Nephron progenitor cell (in vitro differentiated cells): ENCODE measurements around the gene RNASEH2B.

ENCODE experiments used
- DNase-seq: peaks from one replicate; pipeline ENCODE4 v3.0.0; 2021
- H3K27ac Mint-ChIP-seq: 2 replicates; pipeline ENCODE4 v1.8.0; 2021; ENCODE audit warnings: mild to moderate bottlenecking, moderate library complexity, mixed read lengths
- H3K27me3 Mint-ChIP-seq: 2 replicates; pipeline ENCODE4 v1.8.0; 2021; ENCODE audit warnings: mild to moderate bottlenecking, low read depth, mixed read lengths; ENCODE audit not compliant: poor library complexity
- H3K36me3 Mint-ChIP-seq: 2 replicates; pipeline ENCODE4 v1.8.0; 2021; ENCODE audit warnings: low read depth, mixed read lengths
- H3K4me1 Mint-ChIP-seq: 2 replicates; pipeline ENCODE4 v1.8.0; 2021; ENCODE audit warnings: mixed read lengths
- H3K4me3 Mint-ChIP-seq: 2 replicates; pipeline ENCODE4 v1.8.0; 2021; ENCODE audit warnings: mild to moderate bottlenecking, moderate library complexity, mixed read lengths
- H3K9me3 Mint-ChIP-seq: 2 replicates; pipeline ENCODE4 v1.8.0; 2021; ENCODE audit warnings: mild to moderate bottlenecking, moderate library complexity, mixed read lengths
- TF ChIP-seq, protein P1 (sequence below): fragments of 200-600 bp; sonication (generic); IDR thresholded peaks from 2 replicates; pipeline ENCODE4 v1.5.0; 2021; ENCODE audit warnings: antibody characterized with exemption

RNASEH2B gene

DNA sequence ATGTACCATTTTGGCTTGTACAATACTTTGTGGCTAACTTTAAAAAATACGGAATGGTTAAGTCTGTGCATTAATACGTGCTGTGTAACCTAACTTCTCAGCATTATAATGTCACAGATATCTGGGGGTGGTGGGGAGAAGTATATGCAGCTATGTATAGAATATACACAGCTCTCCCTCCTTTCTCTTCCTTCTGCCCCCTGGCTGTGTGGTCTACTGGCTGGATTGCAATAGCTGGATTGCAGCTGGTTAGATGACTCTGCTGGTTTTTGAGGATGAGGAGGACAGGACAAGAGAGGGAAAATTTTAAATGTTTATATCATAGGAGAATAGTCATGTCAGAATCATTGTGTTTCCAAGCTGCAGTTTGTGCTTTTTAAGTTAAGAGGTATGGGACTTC is 9.7 kb downstream of the RNASEH2B start:
- TF ChIP-seq, protein P1, sequence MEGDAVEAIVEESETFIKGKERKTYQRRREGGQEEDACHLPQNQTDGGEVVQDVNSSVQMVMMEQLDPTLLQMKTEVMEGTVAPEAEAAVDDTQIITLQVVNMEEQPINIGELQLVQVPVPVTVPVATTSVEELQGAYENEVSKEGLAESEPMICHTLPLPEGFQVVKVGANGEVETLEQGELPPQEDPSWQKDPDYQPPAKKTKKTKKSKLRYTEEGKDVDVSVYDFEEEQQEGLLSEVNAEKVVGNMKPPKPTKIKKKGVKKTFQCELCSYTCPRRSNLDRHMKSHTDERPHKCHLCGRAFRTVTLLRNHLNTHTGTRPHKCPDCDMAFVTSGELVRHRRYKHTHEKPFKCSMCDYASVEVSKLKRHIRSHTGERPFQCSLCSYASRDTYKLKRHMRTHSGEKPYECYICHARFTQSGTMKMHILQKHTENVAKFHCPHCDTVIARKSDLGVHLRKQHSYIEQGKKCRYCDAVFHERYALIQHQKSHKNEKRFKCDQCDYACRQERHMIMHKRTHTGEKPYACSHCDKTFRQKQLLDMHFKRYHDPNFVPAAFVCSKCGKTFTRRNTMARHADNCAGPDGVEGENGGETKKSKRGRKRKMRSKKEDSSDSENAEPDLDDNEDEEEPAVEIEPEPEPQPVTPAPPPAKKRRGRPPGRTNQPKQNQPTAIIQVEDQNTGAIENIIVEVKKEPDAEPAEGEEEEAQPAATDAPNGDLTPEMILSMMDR, result no peak
- H3K27ac Mint-ChIP-seq, result no peak overlapping the region
- peaks cover 36% of the 10 kb centered on the region for H3K4me1 Mint-ChIP-seq
- peaks cover 52% of the 10 kb centered on the region for H3K9me3 Mint-ChIP-seq
- H3K27me3 Mint-ChIP-seq, result peaks cover 3% of the 10 kb centered on the region
- DNase-seq, result no peak
- no peak overlapping the region for H3K4me3 Mint-ChIP-seq
- H3K36me3 Mint-ChIP-seq, result peaks cover 46% of the 10 kb centered on the region

DNA sequence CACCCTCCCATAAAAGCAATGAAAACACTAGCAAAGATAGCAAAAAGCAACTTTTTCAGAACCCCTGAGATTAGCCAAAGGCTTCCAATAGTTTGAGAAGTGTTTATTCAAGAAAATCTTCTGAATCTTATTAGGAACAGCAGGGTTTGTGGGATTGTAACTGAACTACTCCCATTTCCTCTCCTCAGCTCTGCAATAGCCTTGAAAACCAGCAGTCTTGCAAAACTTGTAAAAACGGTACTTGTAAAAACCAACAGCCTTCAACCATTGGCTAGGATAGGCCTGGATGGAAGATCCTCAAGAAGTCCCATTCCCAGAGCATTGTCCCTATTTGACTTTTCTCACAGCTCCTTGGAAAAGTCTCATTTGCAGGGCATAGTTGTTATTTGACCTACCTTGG is 12.1 kb downstream of the RNASEH2B start:
- TF ChIP-seq, protein P1, result no peak
- H3K9me3 Mint-ChIP-seq, result peaks cover 73% of the 10 kb centered on the region

DNA sequence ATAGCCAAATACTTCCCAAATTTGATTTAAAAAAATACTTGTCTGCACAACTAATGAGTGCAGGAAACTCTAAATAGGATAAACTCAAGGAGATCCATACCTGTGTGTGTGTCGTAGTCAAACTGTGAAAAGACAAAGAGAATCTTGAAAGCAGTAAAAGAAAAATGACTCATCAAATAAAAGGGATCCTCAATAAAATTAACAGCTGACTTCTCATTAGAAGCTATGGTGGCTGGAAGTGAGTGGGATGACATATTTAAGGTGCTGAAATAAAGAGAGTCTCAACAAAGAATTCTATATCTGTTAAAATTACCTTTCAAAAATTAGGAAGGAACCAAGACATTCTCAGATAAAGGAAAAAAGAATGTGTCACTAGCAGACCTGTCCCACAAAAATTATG is 13.7 kb downstream of the RNASEH2B start:
- peaks cover 73% of the 10 kb centered on the region for H3K9me3 Mint-ChIP-seq
- H3K4me3 Mint-ChIP-seq, result no peak overlapping the region
- H3K27ac Mint-ChIP-seq, result no peak overlapping the region
- DNase-seq, result no peak
- TF ChIP-seq, protein P1, result no peak
- no peaks in the 10 kb centered on the region for H3K4me1 Mint-ChIP-seq
- H3K36me3 Mint-ChIP-seq, result peaks cover 67% of the 10 kb centered on the region
- H3K27me3 Mint-ChIP-seq, result peaks cover 6% of the 10 kb centered on the region

More for the DNA sequence above, 12.1 kb downstream of the RNASEH2B start:
- peaks cover 6% of the 10 kb centered on the region for H3K27me3 Mint-ChIP-seq
- peaks cover 67% of the 10 kb centered on the region for H3K36me3 Mint-ChIP-seq
- DNase-seq, result no peak
- H3K27ac Mint-ChIP-seq, result no peak overlapping the region
- no peak overlapping the region for H3K4me3 Mint-ChIP-seq
- H3K4me1 Mint-ChIP-seq, result peaks cover 11% of the 10 kb centered on the region

DNA sequence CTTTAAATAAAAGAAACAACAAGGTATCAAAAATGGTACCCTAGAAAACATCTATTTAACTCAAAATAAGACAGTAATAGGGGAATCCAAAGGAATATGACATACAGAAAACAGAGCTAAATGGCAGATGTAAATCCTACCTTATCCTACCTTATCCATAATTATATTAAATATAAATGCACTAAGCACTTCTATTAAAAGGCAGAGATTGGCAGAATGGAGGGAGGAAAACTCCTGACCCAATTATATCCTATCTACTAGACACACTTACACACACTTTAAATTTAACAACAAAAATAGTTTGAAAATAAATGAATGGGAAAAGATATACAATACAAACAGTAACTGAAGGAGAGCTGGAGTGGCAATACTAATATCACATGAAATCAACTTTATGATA is 14.4 kb downstream of the RNASEH2B start:
- no peak overlapping the region for H3K27ac Mint-ChIP-seq
- TF ChIP-seq, protein P1, result no peak
- H3K4me3 Mint-ChIP-seq, result no peak overlapping the region
- DNase-seq, result no peak
- peaks cover 67% of the 10 kb centered on the region for H3K9me3 Mint-ChIP-seq
- H3K27me3 Mint-ChIP-seq, result peaks cover 6% of the 10 kb centered on the region
- peaks cover 67% of the 10 kb centered on the region for H3K36me3 Mint-ChIP-seq
- no peaks in the 10 kb centered on the region for H3K4me1 Mint-ChIP-seq

DNA sequence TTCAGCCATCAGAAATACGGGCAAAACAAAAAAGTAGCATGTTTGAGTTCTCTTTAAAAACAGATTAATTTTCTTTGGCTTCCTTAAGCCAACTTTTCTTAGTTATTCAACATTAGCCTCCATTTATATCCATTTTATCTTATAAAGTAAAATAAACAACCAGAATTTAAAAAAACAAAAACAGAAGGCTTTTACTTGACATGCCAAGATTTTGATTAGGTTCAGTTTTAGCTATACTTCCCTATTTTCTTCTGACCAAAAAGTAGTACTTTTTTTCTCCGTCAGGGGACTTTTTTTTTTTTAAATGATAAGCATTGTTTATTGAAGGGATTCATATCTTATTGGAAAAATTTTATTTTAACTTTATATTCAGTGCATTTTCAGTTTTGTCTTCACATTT is 18.1 kb downstream of the RNASEH2B start:
- peaks cover 6% of the 10 kb centered on the region for H3K27me3 Mint-ChIP-seq
- no peaks in the 10 kb centered on the region for H3K4me1 Mint-ChIP-seq
- H3K9me3 Mint-ChIP-seq, result peaks cover 37% of the 10 kb centered on the region
- H3K36me3 Mint-ChIP-seq, result peaks cover 48% of the 10 kb centered on the region
- no peak overlapping the region for H3K4me3 Mint-ChIP-seq
- TF ChIP-seq, protein P1, result no peak
- DNase-seq, result no peak
- no peak overlapping the region for H3K27ac Mint-ChIP-seq

DNA sequence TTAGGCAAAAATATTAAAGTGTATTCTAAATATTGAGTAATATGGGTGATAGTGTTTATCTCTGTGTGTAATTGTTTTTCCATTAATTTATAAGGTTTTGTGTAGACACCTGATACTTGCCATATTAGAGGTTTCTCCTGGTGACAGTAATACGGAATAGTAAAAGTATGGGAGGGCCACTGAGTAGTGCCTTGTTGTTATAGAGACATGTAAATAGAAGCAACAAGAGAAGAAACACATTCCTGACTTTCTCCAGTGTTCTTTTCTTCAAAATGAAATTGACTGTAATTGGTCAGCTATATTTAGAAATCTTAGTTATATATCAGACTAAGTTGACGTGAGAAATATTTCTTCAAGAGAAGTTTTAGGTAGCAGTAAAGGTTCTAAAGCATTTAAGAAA is 18.5 kb downstream of the RNASEH2B start:
- Mint-ChIP-seq H3K36me3 (peaks cover 48% of the 10 kb centered on the region), H3K9me3 (peaks cover 33% of the 10 kb centered on the region), H3K4me3 (no peak overlapping the region), H3K27me3 (peaks cover 6% of the 10 kb centered on the region), H3K4me1 (no peaks in the 10 kb centered on the region), H3K27ac (no peak overlapping the region)
- no peak for DNase-seq
- TF ChIP-seq, protein P1, result no peak
